ENCODE measurements around the gene CACNG7. TPM values are rescaled to one million over a fixed set of nuclear protein-coding genes. Genes with fewer than 3 reads are reported as not detected.
A peak's percentile ranks its signal among the peaks of the same experiment; 100 is the strongest.

Gene CACNG7
- total RNA-seq, 1 donor, result 1.9 TPM

GRCh38 chr19:53969366-53969765 is 60.3 kb downstream of the CACNG7 start:
- no peak overlapping the region for H3K4me3 ChIP-seq (ENCODE audit: low read depth, low read length)
- no peak for DNase-seq (ENCODE audit: low read depth)
- no peak for TF ChIP-seq CTCF (IDR thresholded peaks at IDR 0.05; ENCODE audit: insufficient read depth, low read length)

GRCh38 chr19:53971673-53972072 is 62.6 kb downstream of the CACNG7 start:
- H3K4me3 ChIP-seq (ENCODE audit: low read depth, low read length), result no peak overlapping the region
- TF ChIP-seq CTCF (IDR thresholded peaks at IDR 0.05; ENCODE audit: insufficient read depth, low read length), result no peak
- no peak for DNase-seq (ENCODE audit: low read depth)

- TF ChIP-seq CTCF (IDR thresholded peaks at IDR 0.05; ENCODE audit: insufficient read depth, low read length), result no peak
- DNase-seq (ENCODE audit: low read depth), result peak; percentile 93
- H3K4me3 ChIP-seq (ENCODE audit: low read depth, low read length), result peak overlapping the region; percentile 70
Observed at GRCh38 chr19:53977429-53977990, 68.4 kb downstream of the CACNG7 start.

- peak overlapping the region; percentile 77 for H3K4me3 ChIP-seq (ENCODE audit: low read depth, low read length)
- TF ChIP-seq CTCF (IDR thresholded peaks at IDR 0.05; ENCODE audit: insufficient read depth, low read length), result no peak
- peak; percentile 98 for DNase-seq (ENCODE audit: low read depth)
Observed at GRCh38 chr19:53977991-53978731, 69.1 kb downstream of the CACNG7 start.

- no peak for TF ChIP-seq CTCF (IDR thresholded peaks at IDR 0.05; ENCODE audit: insufficient read depth, low read length)
- H3K4me3 ChIP-seq (ENCODE audit: low read depth, low read length), result peak overlapping the region; percentile 77
- no peak for DNase-seq (ENCODE audit: low read depth)
Observed at GRCh38 chr19:53978975-53979801, 70.1 kb downstream of the CACNG7 start.

- TF ChIP-seq CTCF (IDR thresholded peaks at IDR 0.05; ENCODE audit: insufficient read depth, low read length), result peak; percentile 0
- H3K4me3 ChIP-seq (ENCODE audit: low read depth, low read length), result peak overlapping the region; percentile 58
- DNase-seq (ENCODE audit: low read depth), result peak; percentile 96
Observed at GRCh38 chr19:53980539-53981375, 71.7 kb downstream of the CACNG7 start.

Measured in fibroblast of the aortic adventitia (primary cell).